ENCODE data around the gene FAM120AOS. TPM values are rescaled to one million over a fixed set of nuclear protein-coding genes. Genes with fewer than 3 reads are reported as not detected.

FAM120AOS gene
- total RNA-seq, 1 experiment from 2014 or later: 36.0 TPM

DNA sequence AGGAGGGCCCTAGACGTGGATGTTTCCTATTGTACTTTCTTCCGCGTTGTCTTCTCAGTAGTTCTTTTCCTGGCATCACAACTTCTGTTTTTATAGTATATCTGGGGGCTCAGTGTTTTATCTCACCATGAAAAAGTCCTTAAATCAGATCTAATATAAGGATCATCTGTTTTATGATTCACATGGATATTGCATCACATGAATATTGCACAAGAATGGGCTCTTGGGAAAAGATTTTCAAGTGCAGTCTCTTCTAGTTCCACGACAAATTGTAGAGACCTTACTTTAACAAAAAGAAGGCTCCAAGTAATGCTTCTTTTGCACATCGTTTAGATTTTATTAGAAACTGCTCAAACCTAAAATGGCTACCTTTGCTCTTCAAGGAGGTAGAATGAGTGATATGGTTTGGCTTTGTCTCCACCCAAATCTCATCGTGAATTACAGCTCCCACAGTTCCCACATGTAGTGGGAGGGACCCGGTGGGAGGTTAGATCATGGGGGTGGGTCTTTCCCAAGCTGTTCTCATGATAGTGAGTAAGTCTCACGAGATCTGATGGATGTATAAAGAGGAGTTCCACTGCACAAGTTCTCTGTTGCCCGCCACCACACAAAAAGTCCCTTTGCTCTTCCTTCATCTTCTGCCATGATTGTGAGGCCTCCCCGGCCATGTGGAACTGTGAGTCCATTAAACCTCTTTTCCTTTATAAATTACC is 55.6 kb downstream of the FAM120AOS start:
- Histone ChIP-seq H3K9me3 (ENCODE audit: control insufficient read depth, insufficient read depth, low read depth, low read length) (no peaks in the 10 kb centered on the region), H3K4me3 (ENCODE audit: low read depth in 2 of 2, low read length in 2 of 2) (no peak overlapping the region), H3K36me3 (ENCODE audit: control insufficient read depth, insufficient read depth, low read length) (no peaks in the 10 kb centered on the region), H3K27me3 (ENCODE audit: control insufficient read depth, insufficient read depth, low read length) (no peaks in the 10 kb centered on the region), H3K27ac (ENCODE audit: low read length) (no peak overlapping the region), H3K4me1 (ENCODE audit: control insufficient read depth, insufficient read depth, low read length) (no peaks in the 10 kb centered on the region)
- ChIA-PET POLR2A (no interaction called here), CTCF (interaction anchor here (0.6 kb wide), 1 partner anchor 244 kb away, joined by 3 read pairs; no protein-coding TSS in a partner anchor)
- intact Hi-C loops (cut with micrococcal nuclease; ENCODE audit: unreplicated experiment) (no loop called here), in situ Hi-C loops (cut with HindIII; ENCODE audit: low pct_unique_long_range_greater_than_20kb, low sequenced_read_pairs) (no loop called here)
- DNase-seq (ENCODE audit: low read depth, low spot score) (no peak), ATAC-seq (no peak)
- TF ChIP-seq TCF7L2 (IDR thresholded peaks at IDR 0.05; ENCODE audit: low read depth, low read length): no peak
- no peak for TF ChIP-seq CTCF (IDR thresholded peaks at IDR 0.05)
- TF ChIP-seq POLR2AphosphoS5 (IDR thresholded peaks at IDR 0.05; ENCODE audit: low read depth, low read length): no peak
- TF ChIP-seq REST (IDR thresholded peaks at IDR 0.05; ENCODE audit: insufficient read depth in 1 of 2, low read depth in 2 of 2, low read length in 1 of 2): no peak
- TF ChIP-seq SIN3A (IDR thresholded peaks at IDR 0.05; ENCODE audit: borderline replicate concordance, insufficient read depth, low read depth, low read length): no peak
- no TSS peak for BruUV-seq (replicated peaks)

Other genes with a start within 250 kb of the FAM120AOS start
- 70.5 TPM for gene FAM120A, start 1.9 kb downstream of the FAM120AOS start, total RNA-seq (2021; ENCODE audit: unreplicated experiment)
- gene PHF2, start 123.0 kb upstream of the FAM120AOS start, total RNA-seq (2021; ENCODE audit: unreplicated experiment): 16.6 TPM